Vagina (tissue), 2 donors: ENCODE data around the gene TAF5.
"Not testable (repeated sequence)": the region's sequence is repeated elsewhere in the genome, so short reads cannot be mapped to it uniquely, and the experiment has no call there.

Experiments used
- CTCF ChIP-seq, 3 experiments: fragments of 450-650 bp in 2 of 3; fragments of 200-600 bp in 1 of 3; sonication (generic) in 1 of 3; IDR thresholded peaks; one replicate each; pipeline ENCODE4 v1.5.1; 2017 to 2019; ENCODE audit warnings: antibody characterized with exemption in 3 of 3, mild to moderate bottlenecking in 2 of 3, moderate library complexity in 2 of 3
- POLR2A ChIP-seq, 2 donors: fragments of 450-650 bp; IDR thresholded peaks; one replicate each; pipeline ENCODE4 v1.6.1; 2017; ENCODE audit warnings: antibody characterized with exemption in 2 of 2, mild to moderate bottlenecking in 2 of 2, moderate library complexity in 2 of 2

- TF ChIP-seq CTCF, POLR2A (IDR thresholded peaks at IDR 0.05): not testable (repeated sequence)
These were observed 7.0 kb upstream of the TAF5 start for GRCh38 chr10:103360791-103361190.
